Endothelial cell of umbilical vein (primary cell): Measurements from ENCODE around the gene TTLL5. TPM values are rescaled to one million over a fixed set of nuclear protein-coding genes. Genes with fewer than 3 reads are reported as not detected.

Source experiments
- BruUV-seq: library from RNA; stranded (reverse); fragments of 400-500 nt; replicated peaks from 2 replicates; lab custom pipeline; 2021; lab: Mats Ljungman, UMichigan
- CTCF ChIA-PET: fragments of 300-600, 350-600 bp; sonication (Branson Sonifier 250); formaldehyde crosslinking; loops from one replicate; lab custom pipeline; 2021; ENCODE audit warnings: antibody characterized with exemption, inconsistent platforms; lab: Charles Lee
- POLR2A ChIA-PET: fragments of 300-600, 350-600 bp; sonication (Branson Sonifier 250); formaldehyde crosslinking; loops from one replicate; lab custom pipeline; 2021; ENCODE audit warnings: antibody characterized with exemption, inconsistent platforms; lab: Charles Lee
- DNase-seq: peaks from one replicate; pipeline ENCODE4 v3.0.0-alpha.2; 2011; ENCODE audit warnings: low read depth, low spot score
- FAIRE-seq: peaks from 2 replicates; lab custom pipeline; 2011; peaks lifted over from hg19 to GRCh38; lab: Jason Lieb, UNC
- H2AFZ ChIP-seq: 2 replicates; pipeline ENCODE4 v1.6.0; 2012; ENCODE audit warnings: low read depth, low read length, control low read depth, inconsistent platforms
- H3K27ac ChIP-seq: 2 replicates; pipeline ENCODE4 v1.5.1; 2011; ENCODE audit warnings: low read depth, mild to moderate bottlenecking, control low read depth, low read length, moderate library complexity; ENCODE audit not compliant: insufficient read depth
- H3K27me3 ChIP-seq, 2 experiments: 2 replicates each; pipeline versions ENCODE4 v1.6.0 to v1.6.1; 2011; ENCODE audit warnings: low read length in 2 of 2, mixed read lengths in 1 of 2; ENCODE audit not compliant: control insufficient read depth in 2 of 2, insufficient read depth in 2 of 2
- H3K36me3 ChIP-seq, 2 experiments: 2 replicates in 1 of 2; 3 replicates in 1 of 2; pipeline ENCODE4 v1.5.1; 2011; ENCODE audit warnings: low read length in 2 of 2, mild to moderate bottlenecking in 1 of 2, moderate library complexity in 1 of 2; ENCODE audit not compliant: control insufficient read depth in 2 of 2, insufficient read depth in 2 of 2; ENCODE audit errors: extremely low read depth in 1 of 2
- H3K4me1 ChIP-seq: 3 replicates; pipeline ENCODE4 v1.5.1; 2011; ENCODE audit warnings: mild to moderate bottlenecking, low read length; ENCODE audit not compliant: control insufficient read depth, insufficient read depth; ENCODE audit errors: extremely low read depth
- H3K4me2 ChIP-seq: 2 replicates; pipeline ENCODE4 v1.6.1; 2011; ENCODE audit warnings: low read length, control low read depth, mixed read lengths; ENCODE audit not compliant: insufficient read depth
- H3K4me3 ChIP-seq, 3 experiments: fragments of 200-600 bp in 1 of 3; sonication (generic), shearing (Covaris generic) in 1 of 3; replicated peaks in 1 of 3; 2 replicates each; pipeline ENCODE4 v1.5.1; 2011 to 2016; ENCODE audit warnings: control low read depth in 3 of 3, low read length in 3 of 3, mild to moderate bottlenecking in 2 of 3, inconsistent platforms in 1 of 3, low read depth in 1 of 3, moderate library complexity in 1 of 3; ENCODE audit not compliant: insufficient read depth in 1 of 3
- H3K79me2 ChIP-seq: 2 replicates; pipeline ENCODE4 v1.6.0; 2012; ENCODE audit warnings: low read length, inconsistent platforms; ENCODE audit not compliant: control insufficient read depth, insufficient read depth
- H3K9ac ChIP-seq: replicated peaks from 2 replicates; pipeline ENCODE3; 2011; ENCODE audit warnings: low read length, control low read depth; ENCODE audit not compliant: insufficient read depth; ENCODE audit errors: extremely low read depth
- H3K9me1 ChIP-seq: replicated peaks from 3 replicates; pipeline ENCODE4 v1.6.0; 2011; ENCODE audit warnings: mild to moderate bottlenecking, low read length; ENCODE audit not compliant: control insufficient read depth, insufficient read depth; ENCODE audit errors: extremely low read depth
- H3K9me3 ChIP-seq: replicated peaks from 2 replicates; pipeline ENCODE4 v1.5.1; 2012; ENCODE audit warnings: low read length, inconsistent platforms; ENCODE audit not compliant: control insufficient read depth, insufficient read depth
- H4K20me1 ChIP-seq: replicated peaks from 2 replicates; pipeline ENCODE3; 2011; ENCODE audit warnings: mild to moderate bottlenecking, low read length; ENCODE audit not compliant: control insufficient read depth, insufficient read depth; ENCODE audit errors: extremely low read depth
- EZH2 ChIP-seq: IDR thresholded peaks from 2 replicates; pipeline ENCODE4 v1.6.1; 2012; ENCODE audit warnings: borderline replicate concordance, low read depth, mild to moderate bottlenecking, moderate library complexity, low read length, inconsistent platforms; ENCODE audit not compliant: severe bottlenecking
- FOS ChIP-seq: IDR thresholded peaks from 2 replicates; pipeline ENCODE4 v1.6.1; 2011; ENCODE audit warnings: mild to moderate bottlenecking, low read length, moderate library complexity, borderline replicate concordance; ENCODE audit not compliant: insufficient read depth
- GATA2 ChIP-seq: IDR thresholded peaks from 2 replicates; pipeline ENCODE4 v1.7.0; 2011; ENCODE audit warnings: low read depth, mild to moderate bottlenecking, moderate library complexity, mixed read lengths, low read length; ENCODE audit not compliant: insufficient read length, insufficient read depth
- JUN ChIP-seq: IDR thresholded peaks from 2 replicates; pipeline ENCODE4 v1.6.1; 2011; ENCODE audit warnings: borderline replicate concordance, low read depth; ENCODE audit not compliant: insufficient read length, insufficient read depth
- MYC ChIP-seq: IDR thresholded peaks from one replicate; pipeline ENCODE4 v1.6.1; 2011; ENCODE audit warnings: mild to moderate bottlenecking, low read depth, low read length
- POLR2AphosphoS5 ChIP-seq: IDR thresholded peaks from 2 replicates; pipeline ENCODE4 v1.6.1; 2012; ENCODE audit warnings: low read depth, mild to moderate bottlenecking, control low read depth, low read length, moderate library complexity; ENCODE audit not compliant: insufficient read depth
- dilution Hi-C: fragments of 300-500 bp; cut with MboI; formaldehyde crosslinking; loops from one replicate; pipeline ENCODE4 v1.15.0; 2019; ENCODE audit warnings: low sequenced_read_pairs; ENCODE audit not compliant: extremely low pct_ligation_motif_present
- intact Hi-C: fragments of 100-400 bp; cut with micrococcal nuclease; formaldehyde crosslinking; loops from one replicate; pipeline ENCODE4 v1.10.0; 2022
- polyA plus RNA-seq, 4 experiments: library from polyadenylated mRNA; depleted of rRNA in 3 of 4; stranded (reverse) in 3 of 4; unstranded in 1 of 4; fragments of >200 nt; gene quantifications; 2 replicates each; pipeline versions ENCODE4 v1.2.1 to v1.2.3, GENCODE V29; 2011 to 2012; ENCODE audit warnings: missing spikeins in 1 of 4
- total RNA-seq: library from RNA; stranded (reverse); gene quantifications from 2 replicates; pipeline ENCODE4 v1.2.3, GENCODE V29; 2021
- TF ChIP-seq, protein P1 (sequence below), 2 donors: IDR thresholded peaks; 1 replicate in 1 of 2; 2 replicates in 1 of 2; pipeline ENCODE4 v1.5.1; 2011; ENCODE audit warnings: low read length in 2 of 2, mild to moderate bottlenecking in 2 of 2, moderate library complexity in 2 of 2, control low read depth in 1 of 2, inconsistent platforms in 1 of 2, low read depth in 1 of 2; ENCODE audit not compliant: insufficient read depth in 1 of 2; ENCODE audit errors: extremely low read depth in 1 of 2
- TF ChIP-seq, protein P2 (sequence below): IDR thresholded peaks from 2 replicates; pipeline ENCODE4 v1.6.1; 2011; ENCODE audit not compliant: insufficient read depth, insufficient read length

Gene TTLL5
- total and polyA plus RNA-seq, 2 donors (not counting 3 experiments of a cell fraction or from before 2014, with no cell fraction given): 33.2 to 93.6 TPM

- Histone ChIP-seq H3K9ac (no peak overlapping the region), H2AFZ (no peak overlapping the region), H3K4me2 (no peak overlapping the region), H3K4me1 (no peaks in the 10 kb centered on the region), H3K79me2 (peaks cover 1% of the 10 kb centered on the region), H3K9me1 (no peaks in the 10 kb centered on the region), H3K27me3 (no peaks in the 10 kb centered on the region), H3K4me3 (no peak overlapping the region), H3K9me3 (no peaks in the 10 kb centered on the region), H4K20me1 (no peaks in the 10 kb centered on the region), H3K27ac (no peak overlapping the region), H3K36me3 (peaks cover 0 to 9% of the 10 kb centered on the region in 2 experiments)
- DNase-seq (no peak), FAIRE-seq (no peak)
- CTCF ChIA-PET: interaction anchor here (1.1 to 1.9 kb wide), 5 partner anchors 9 to 179 kb away, joined by 3 to 7 read pairs (median 5); no protein-coding TSS in a partner anchor
- TF ChIP-seq, protein P1, sequence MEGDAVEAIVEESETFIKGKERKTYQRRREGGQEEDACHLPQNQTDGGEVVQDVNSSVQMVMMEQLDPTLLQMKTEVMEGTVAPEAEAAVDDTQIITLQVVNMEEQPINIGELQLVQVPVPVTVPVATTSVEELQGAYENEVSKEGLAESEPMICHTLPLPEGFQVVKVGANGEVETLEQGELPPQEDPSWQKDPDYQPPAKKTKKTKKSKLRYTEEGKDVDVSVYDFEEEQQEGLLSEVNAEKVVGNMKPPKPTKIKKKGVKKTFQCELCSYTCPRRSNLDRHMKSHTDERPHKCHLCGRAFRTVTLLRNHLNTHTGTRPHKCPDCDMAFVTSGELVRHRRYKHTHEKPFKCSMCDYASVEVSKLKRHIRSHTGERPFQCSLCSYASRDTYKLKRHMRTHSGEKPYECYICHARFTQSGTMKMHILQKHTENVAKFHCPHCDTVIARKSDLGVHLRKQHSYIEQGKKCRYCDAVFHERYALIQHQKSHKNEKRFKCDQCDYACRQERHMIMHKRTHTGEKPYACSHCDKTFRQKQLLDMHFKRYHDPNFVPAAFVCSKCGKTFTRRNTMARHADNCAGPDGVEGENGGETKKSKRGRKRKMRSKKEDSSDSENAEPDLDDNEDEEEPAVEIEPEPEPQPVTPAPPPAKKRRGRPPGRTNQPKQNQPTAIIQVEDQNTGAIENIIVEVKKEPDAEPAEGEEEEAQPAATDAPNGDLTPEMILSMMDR (IDR thresholded peaks at IDR 0.05; ENCODE audit: extremely low read depth in 1 of 2, insufficient read depth in 1 of 2, low read depth in 1 of 2, low read length in 2 of 2): no peak
- TF ChIP-seq POLR2AphosphoS5 (no peak), GATA2 (no peak), MYC (no peak), JUN (no peak), EZH2 (no peak), FOS (no peak)
- TF ChIP-seq, protein P2, sequence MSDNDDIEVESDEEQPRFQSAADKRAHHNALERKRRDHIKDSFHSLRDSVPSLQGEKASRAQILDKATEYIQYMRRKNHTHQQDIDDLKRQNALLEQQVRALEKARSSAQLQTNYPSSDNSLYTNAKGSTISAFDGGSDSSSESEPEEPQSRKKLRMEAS: no peak
- BruUV-seq: no TSS peak
- intact Hi-C loops: no loop called here
- dilution Hi-C loops: no loop called here
- POLR2A ChIA-PET: no interaction called here
Observed at GRCh38 chr14:75803765-75804164, 142.7 kb downstream of the TTLL5 start.
